ENCODE results near the gene VCPKMT. TPM values are rescaled to one million over a fixed set of nuclear protein-coding genes. Genes with fewer than 3 reads are reported as not detected.

VCPKMT gene
- total RNA-seq, 1 experiment from 2014 or later, result 4.9 TPM

DNA sequence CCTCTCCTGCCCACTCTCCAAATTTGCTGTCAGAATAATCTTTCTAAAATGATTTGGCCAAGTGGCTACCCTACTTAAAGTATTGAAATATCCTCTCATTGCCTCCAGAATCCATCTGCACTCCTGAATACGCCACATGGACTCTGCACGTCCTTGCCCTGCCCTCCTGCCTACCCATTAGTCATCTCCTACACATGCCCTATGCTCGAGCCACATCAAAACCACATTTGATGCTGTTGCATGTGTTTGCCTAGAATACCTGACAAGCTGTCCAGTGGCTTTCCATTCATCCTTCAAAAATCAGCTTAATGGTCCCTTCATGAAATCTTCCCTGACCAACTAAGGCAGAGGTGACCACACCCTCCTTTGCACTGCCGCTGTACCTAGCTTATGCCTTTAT is 17.0 kb downstream of the VCPKMT start:
- in situ Hi-C loops (cut with HindIII; ENCODE audit: low pct_unique_long_range_greater_than_20kb, low sequenced_read_pairs), result no loop called here
- no peak for DNase-seq (ENCODE audit: low read depth, low spot score)

DNA sequence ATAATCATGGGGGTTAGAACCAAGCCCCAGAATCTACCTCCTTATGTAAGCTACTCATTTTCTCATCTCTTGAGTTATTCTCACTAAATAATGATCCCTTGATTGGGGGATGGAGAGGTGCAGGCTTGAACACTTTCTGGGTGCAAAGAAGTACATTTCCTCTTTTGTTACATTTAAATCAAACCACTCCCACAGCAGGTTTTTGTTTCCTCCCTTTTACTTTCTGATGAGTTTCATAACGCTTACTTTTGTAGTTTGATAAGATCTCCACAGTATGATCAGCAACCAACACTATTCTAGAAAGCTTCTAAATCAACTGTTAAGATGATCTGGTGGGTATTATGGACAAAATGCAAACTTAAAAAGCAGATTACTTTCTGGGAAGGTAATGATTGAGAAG is 20.5 kb downstream of the VCPKMT start:
- in situ Hi-C loops (cut with HindIII; ENCODE audit: low pct_unique_long_range_greater_than_20kb, low sequenced_read_pairs), result no loop called here
- DNase-seq (ENCODE audit: low read depth, low spot score), result no peak

DNA sequence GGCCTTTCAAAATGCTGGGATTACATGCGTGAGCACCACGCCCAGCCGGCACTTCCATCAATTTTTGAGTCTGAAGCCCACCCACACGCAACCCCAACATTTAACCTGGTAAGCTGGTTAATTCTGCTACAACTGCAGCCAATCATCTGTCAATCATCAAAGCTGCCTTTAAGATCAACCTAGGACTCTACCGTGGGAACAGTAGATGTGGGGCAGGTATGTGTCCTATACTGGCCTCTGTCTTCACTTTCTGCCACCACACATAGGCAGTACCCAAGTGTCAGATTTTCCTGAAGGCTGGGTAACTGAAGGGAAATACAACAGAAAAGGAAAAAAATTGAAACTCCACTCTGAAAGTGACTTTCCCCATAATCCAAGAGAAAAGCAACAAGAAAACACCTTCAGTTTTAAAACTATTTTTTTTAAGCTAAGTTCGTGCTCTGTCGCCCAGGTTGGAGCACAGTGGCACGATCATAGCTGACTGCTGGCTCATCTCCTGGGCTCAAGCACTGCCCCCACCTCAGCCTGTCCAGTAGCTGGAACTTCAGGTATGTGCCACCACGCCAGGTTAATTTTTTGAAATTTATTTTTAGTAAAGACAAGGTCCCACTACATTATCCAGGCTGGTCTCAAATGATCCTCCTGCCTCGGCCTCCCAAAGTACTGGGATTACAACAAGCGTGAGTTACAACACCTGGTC is 22.2 kb downstream of the VCPKMT start:
- in situ Hi-C loops (cut with HindIII; ENCODE audit: low pct_unique_long_range_greater_than_20kb, low sequenced_read_pairs), result no loop called here
- DNase-seq (ENCODE audit: low read depth, low spot score), result no peak

DNA sequence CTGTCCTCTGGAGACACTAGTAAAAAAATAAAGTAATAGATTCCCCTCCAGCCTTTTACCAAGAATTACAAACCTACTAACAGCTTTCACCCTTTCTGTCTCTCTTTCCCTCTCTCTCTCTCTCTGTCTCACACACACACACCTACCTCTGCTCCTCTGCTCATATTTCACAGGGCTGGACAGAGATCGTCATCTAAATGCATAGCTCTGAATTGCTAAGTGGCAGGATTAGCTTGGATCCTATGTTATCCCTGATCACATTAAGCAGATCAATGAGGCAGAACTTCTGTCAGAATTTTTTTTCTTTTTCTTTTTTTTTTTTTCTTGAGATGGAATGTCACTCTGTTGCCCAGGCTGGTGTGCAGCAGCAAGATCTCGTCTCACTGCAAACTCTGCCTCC is 22.9 kb downstream of the VCPKMT start:
- DNase-seq (ENCODE audit: low read depth, low spot score), result no peak
- in situ Hi-C loops (cut with HindIII; ENCODE audit: low pct_unique_long_range_greater_than_20kb, low sequenced_read_pairs), result no loop called here

DNA sequence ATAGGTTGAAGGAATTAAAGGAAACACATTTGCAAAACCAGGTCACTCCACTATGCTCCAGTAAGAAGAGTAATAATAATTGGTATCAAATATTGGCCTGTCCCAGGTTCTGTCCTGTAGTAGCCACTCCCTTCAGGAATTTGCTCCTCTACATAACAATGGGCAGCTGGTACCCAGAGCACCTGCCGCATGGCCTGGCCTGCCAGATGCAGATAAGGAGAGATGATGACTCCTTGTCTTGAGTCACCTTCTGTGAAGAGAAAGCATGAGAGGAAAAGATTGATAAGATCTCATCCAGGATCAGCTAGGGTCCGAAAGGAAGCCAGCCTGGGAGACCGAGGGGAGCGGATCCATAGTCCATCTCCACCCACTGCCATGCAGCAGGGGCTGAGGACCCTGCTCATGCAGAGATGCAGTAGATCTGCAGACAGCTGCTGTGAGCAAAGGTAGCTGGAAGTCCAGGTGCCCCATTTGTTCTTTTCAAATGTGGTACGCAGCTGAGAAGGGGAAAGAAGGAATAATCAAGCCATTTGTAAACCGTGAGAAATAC is 24.3 kb downstream of the VCPKMT start:
- DNase-seq (ENCODE audit: low read depth, low spot score), result no peak
- in situ Hi-C loops (cut with HindIII; ENCODE audit: low pct_unique_long_range_greater_than_20kb, low sequenced_read_pairs), result no loop called here

DNA sequence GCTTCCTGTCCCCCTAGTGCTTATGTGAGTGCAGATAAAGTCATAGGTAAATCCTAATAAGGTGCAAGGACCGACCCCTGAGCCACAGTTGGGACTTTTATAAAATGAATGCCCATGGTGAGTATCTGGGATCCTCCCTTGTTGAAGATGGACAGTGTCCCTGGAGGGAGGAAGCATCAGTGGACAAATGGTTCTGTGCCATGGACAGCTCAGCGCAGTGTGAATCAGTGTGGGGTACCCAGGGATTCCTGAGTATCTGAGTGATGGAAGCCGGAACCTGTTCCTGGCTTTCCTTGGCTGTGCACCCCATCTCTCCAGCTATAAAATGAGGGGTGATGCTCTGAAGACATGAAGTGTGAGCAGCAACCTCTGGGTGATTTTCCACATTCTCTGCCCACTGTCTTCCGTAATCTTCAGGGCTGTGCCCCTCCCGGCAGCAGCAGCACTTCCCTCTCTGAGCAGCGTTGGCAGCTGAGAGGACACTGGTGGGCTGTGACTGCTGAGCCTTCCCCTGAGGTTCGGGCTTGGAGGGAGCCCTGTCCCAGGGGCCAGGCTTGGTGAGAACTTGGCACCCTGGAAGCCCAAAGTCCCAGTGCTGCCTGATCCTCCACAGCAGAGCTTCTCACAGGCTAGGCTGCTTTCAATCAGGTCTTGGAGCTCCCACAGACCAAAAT is 25.0 kb downstream of the VCPKMT start:
- no peak for DNase-seq (ENCODE audit: low read depth, low spot score)
- in situ Hi-C loops (cut with HindIII; ENCODE audit: low pct_unique_long_range_greater_than_20kb, low sequenced_read_pairs), result no loop called here

DNA sequence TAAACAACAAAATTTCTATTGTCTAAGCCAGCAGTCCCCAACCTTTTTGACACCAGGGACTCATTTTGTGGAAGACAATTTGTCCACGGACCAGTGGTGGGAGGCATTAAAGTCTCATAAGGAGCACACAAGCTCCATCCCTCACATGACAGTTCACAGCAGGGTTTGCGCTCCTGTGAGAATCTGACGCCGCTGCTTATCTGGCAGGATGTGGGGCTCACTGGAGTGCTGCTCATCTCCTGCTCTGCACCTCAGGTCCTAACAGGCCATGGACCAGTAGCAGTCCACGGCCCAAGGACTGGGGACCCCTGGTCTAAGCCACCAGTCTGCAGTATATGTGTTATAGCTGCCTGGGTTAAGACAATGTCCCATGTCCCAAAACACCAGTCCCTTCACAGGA is 27.2 kb downstream of the VCPKMT start:
- no peak for DNase-seq (ENCODE audit: low read depth, low spot score)
- in situ Hi-C loops (cut with HindIII; ENCODE audit: low pct_unique_long_range_greater_than_20kb, low sequenced_read_pairs), result no loop called here

DNA sequence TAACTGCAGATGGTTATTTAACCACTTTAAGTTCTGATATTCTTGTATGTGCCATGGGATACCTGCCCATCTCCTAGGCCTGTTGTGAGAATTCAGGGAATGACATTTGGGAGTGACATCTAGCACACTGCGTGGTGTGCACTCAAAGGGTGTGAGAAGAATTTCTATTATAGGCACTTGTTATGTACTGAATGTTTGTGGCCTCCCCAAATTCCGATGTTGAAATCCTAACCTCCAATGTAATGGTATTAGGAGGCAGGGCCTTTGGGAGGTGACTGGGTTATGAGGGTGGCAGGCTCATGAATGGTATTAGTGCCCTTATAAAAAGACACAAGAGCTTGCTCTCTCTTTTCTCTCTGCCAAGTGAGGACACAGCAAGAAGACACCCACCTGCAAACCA is 27.6 kb downstream of the VCPKMT start:
- DNase-seq (ENCODE audit: low read depth, low spot score), result no peak
- in situ Hi-C loops (cut with HindIII; ENCODE audit: low pct_unique_long_range_greater_than_20kb, low sequenced_read_pairs), result no loop called here

DNA sequence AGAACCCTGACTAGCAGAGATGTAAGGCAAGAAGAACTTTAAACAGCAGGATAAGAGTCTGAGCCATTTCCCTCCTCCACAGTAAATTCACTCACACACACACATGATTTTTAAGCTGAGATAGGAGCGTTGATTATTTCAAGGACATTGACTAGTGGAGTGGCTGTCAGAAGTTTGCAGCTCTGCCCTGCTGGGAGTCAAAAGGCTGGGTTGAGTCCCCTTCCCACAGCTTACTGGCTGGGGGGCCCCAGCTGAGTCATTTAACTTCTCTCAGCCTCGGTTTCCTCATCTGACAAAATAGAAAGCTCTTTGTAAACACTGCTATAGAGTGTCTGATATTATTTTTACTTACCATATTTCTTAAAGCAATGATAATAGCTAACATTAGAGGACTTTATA is 28.3 kb downstream of the VCPKMT start:
- DNase-seq (ENCODE audit: low read depth, low spot score), result no peak
- in situ Hi-C loops (cut with HindIII; ENCODE audit: low pct_unique_long_range_greater_than_20kb, low sequenced_read_pairs), result no loop called here

DNA sequence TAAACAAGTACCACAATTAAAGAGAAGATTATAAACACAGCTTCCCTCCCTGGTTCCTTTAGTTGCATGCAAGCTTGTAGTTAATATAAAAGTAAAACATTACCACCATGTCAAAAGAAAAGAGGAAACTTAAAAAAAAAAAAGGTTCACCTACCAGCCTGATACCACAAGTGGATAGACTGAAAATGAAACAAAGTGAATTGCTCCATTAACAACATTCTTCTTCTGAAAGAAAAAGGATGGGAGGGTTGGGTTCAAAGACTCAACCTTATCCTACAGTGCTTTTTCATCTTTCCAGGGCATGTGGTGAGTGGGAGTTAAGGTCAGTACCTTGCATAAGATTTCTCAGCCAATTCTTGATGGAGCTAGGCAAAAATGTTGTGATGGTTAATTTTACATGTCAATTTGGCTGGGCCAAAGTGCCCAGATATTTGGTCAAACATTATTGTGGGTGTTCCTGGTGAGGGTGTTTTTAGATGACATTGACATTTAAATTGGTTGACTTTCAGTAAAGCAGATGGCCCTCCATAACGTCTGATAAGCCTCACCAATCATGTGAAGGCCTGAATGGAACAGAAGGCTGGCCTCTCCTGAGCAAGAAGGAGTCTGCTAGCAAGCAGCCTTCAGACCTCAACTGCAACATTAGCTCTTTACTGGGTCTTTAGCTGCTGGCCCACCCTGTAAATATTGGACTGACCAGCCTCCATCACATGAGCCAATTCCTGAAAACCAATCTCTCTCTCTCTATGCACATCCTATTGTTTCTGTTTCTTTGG is 28.8 kb downstream of the VCPKMT start:
- no peak for DNase-seq (ENCODE audit: low read depth, low spot score)
- in situ Hi-C loops (cut with HindIII; ENCODE audit: low pct_unique_long_range_greater_than_20kb, low sequenced_read_pairs), result no loop called here

DNA sequence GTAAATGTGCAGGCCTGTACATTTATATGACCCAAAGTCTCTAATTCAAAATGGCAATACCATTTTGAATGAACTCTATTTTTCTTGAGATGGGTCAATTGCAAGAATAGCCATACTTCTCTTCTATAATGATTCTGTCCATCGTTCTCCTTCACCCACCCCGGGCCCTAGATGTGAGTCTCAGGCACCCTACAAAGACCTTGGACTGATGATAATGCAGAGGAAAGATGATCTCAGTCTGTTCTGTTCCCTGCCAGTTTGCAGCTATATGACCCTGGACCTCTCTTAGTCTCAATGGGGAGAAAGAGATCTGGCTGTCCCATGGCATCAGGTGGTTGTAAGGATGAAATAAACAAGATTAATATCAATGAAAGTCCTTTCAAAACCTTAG is 30.1 kb downstream of the VCPKMT start:
- in situ Hi-C loops (cut with HindIII; ENCODE audit: low pct_unique_long_range_greater_than_20kb, low sequenced_read_pairs), result no loop called here
- DNase-seq (ENCODE audit: low read depth, low spot score), result no peak

DNA sequence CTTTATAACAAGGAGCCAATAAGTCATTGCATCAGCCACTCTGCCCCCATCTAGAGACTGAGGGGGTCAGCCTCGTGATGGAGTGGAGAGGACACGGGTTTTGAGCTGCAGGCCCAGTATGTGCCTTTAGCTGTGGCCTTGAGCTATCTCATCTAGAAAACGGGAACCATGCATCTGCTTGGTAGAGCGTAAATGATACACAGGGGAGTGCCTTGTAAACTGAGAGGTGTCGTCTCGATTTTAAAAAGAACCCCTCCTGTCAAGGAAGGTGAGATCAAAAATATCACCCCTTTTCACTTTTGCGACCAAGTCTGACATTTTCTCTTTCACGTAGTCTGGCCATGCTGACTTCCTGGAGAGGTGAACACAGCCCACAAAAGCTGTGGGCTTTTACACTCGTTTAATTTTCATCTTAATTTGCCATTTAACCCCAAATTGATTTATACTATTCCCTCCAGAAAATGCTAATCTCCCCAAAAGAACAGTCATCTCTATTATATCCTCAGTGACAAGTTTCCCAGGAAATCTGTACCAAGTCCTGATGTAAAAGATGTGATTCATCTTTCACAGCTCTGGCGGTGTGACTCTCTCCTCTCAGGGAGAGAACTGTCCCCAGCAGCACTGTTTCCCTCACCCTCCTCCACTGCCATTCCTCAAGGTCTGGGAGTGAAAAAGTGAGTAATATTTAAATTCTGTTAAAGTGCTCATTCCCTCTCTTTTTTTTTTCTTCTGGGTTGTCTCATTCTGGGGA is 30.6 kb downstream of the VCPKMT start:
- no peak for DNase-seq (ENCODE audit: low read depth, low spot score)
- in situ Hi-C loops (cut with HindIII; ENCODE audit: low pct_unique_long_range_greater_than_20kb, low sequenced_read_pairs), result no loop called here

DNA sequence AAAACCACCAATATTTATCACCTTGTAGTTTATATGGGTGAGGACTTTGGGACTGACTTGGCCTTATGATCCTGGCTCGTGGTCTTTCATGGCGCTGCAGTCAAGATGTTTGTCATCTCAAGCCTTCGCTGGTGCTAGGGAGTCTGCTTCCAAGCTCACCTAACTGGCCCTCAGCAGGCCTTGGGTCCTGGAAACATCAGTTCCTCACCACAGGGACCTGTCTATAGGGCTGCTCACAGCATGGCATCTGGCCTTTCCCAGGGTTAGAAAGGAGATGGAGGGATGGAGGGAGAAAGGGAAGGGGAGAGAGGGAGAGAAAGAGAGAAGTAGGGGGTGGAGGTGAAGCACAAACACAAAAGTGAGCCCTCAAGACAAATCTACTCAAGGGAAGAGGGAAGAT is 31.7 kb downstream of the VCPKMT start:
- in situ Hi-C loops (cut with HindIII; ENCODE audit: low pct_unique_long_range_greater_than_20kb, low sequenced_read_pairs), result no loop called here
- DNase-seq (ENCODE audit: low read depth, low spot score), result no peak

DNA sequence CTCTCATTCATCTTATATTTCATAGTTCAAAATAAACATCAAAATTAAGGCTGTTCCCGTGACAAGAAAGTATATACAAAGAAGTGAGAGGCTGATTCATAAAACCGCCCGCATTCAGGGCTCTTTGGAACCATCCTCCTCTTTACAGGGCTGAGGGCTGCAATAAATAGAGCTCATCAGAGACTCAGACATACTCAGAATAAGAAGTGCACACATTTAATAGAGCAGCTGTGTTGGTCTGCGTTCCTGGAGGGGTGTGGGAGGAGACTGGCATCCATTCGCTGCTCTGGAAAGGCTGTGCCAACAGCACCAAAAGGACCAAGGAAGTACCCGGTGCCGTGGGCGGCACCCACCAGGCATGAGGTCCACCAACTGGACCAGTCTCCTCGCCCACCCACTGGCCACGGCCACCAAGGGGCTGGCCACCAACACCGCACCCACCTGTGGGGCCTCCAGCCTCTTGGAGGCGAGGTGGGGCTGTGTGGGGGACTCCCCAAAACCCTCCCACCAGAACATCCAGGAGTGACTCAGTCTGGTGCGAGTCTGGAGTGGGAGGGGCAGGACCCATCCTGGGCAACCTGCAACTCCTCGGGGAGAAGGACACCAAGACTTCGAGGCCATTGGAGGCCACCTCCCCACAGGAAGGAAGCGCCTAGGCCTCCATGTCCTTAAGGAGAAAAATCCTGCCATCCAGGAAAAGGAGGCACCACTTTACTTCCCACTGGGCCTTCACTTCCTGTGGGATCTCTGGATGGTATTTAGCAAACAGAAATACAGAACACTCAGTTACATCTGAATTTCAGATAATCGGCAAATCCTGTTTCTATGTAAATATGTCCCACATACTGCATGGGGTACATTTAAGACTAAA is 32.7 kb downstream of the VCPKMT start:
- in situ Hi-C loops (cut with HindIII; ENCODE audit: low pct_unique_long_range_greater_than_20kb, low sequenced_read_pairs), result no loop called here
- no peak for DNase-seq (ENCODE audit: low read depth, low spot score)

DNA sequence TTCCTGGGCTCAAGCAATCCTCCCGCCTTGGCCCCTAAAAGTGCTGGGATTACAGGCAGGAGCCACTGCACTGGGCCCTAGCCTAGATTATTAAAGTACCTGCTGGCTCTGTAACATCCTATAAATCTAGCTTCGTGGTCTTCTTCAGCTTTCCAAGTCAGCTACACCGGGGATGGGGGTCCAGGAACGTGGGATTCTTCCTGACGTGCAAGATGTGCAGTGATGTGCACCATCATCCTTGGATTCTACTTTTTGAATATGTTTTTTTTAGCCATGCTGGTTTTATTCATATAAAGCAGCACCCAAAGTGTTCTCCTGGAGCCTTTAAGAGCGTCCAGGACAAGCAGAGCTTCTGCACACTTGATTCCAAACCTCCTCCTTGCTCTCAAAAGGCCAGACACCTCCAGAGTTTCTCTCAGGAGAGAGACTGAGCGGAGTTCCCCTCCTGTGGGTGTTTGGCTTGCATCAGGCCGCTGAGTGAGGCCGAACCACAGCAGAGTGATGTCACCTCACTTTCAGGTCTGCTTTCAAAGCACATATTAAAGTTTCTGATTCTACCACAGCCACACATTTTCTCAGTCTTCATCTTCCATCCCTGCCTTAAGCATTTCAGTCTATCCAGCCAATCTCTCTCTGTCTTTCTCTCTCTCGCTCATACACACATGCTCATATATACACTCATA is 33.4 kb downstream of the VCPKMT start:
- in situ Hi-C loops (cut with HindIII; ENCODE audit: low pct_unique_long_range_greater_than_20kb, low sequenced_read_pairs), result no loop called here
- no peak for DNase-seq (ENCODE audit: low read depth, low spot score)

DNA sequence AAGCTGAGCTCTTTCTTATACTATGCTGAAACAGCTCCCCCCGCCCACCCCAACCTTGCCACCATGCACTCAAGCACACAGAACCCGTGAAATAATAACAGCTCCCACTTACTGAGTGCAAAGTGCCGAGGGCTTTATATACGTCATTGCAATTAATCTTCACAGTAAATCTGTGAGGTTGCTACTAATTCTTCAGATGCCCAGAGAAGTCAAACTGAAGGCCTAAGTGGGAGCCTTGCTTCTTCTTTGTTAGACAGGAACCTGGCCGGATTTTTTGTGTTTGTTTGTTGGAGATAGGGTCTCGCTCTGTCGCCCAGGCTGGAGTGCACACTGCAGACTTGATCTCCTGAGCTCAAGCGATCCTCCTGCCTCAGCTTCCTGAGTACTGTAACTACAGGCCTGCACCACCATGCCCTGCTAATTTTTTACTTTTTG is 34.0 kb downstream of the VCPKMT start:
- DNase-seq (ENCODE audit: low read depth, low spot score), result no peak
- in situ Hi-C loops (cut with HindIII; ENCODE audit: low pct_unique_long_range_greater_than_20kb, low sequenced_read_pairs), result no loop called here
